Ishikawa (cell line): ENCODE measurements around the gene TNFRSF1A.

Experiments
- CEBPB ChIP-seq: IDR thresholded peaks from 2 replicates; pipeline ENCODE4 v1.6.1; 2012
- CREB1 ChIP-seq: IDR thresholded peaks from 2 replicates; pipeline ENCODE4 v1.6.1; 2012; ENCODE audit warnings: low read depth
- EGR1 ChIP-seq: IDR thresholded peaks from 2 replicates; pipeline ENCODE4 v1.6.1; 2012
- EP300 ChIP-seq: IDR thresholded peaks from 2 replicates; pipeline ENCODE4 v1.6.1; 2012; ENCODE audit warnings: borderline replicate concordance
- FOXM1 ChIP-seq: IDR thresholded peaks from 2 replicates; pipeline ENCODE4 v1.6.1; 2012; ENCODE audit warnings: low read depth, borderline replicate concordance
- NFIC ChIP-seq: IDR thresholded peaks from 2 replicates; pipeline ENCODE4 v1.6.1; 2012
- RAD21 ChIP-seq: IDR thresholded peaks from 2 replicates; pipeline ENCODE4 v1.6.1; 2012; ENCODE audit warnings: low read depth
- TAF1 ChIP-seq: IDR thresholded peaks from 2 replicates; pipeline ENCODE4 v1.6.1; 2012; ENCODE audit warnings: low read depth, mild to moderate bottlenecking
- TCF12 ChIP-seq: IDR thresholded peaks from 2 replicates; pipeline ENCODE4 v1.6.1; 2012; ENCODE audit warnings: low read depth
- TEAD4 ChIP-seq: IDR thresholded peaks from 2 replicates; pipeline ENCODE4 v1.6.1; 2012
- YY1 ChIP-seq: IDR thresholded peaks from 2 replicates; pipeline ENCODE4 v1.6.1; 2012; ENCODE audit warnings: low read depth
- ZBTB7A ChIP-seq: IDR thresholded peaks from 2 replicates; pipeline ENCODE4 v1.6.1; 2012; ENCODE audit warnings: low read depth
- TF ChIP-seq, protein P1 (sequence below): IDR thresholded peaks from 2 replicates; pipeline ENCODE4 v1.6.1; 2012
- TF ChIP-seq, protein P2 (sequence below): IDR thresholded peaks from 2 replicates; pipeline ENCODE4 v1.6.1; 2012
- TF ChIP-seq, protein P3 (sequence below): IDR thresholded peaks from 2 replicates; pipeline ENCODE4 v1.6.1; 2012; ENCODE audit warnings: low read depth, mild to moderate bottlenecking

Gene TNFRSF1A

DNA sequence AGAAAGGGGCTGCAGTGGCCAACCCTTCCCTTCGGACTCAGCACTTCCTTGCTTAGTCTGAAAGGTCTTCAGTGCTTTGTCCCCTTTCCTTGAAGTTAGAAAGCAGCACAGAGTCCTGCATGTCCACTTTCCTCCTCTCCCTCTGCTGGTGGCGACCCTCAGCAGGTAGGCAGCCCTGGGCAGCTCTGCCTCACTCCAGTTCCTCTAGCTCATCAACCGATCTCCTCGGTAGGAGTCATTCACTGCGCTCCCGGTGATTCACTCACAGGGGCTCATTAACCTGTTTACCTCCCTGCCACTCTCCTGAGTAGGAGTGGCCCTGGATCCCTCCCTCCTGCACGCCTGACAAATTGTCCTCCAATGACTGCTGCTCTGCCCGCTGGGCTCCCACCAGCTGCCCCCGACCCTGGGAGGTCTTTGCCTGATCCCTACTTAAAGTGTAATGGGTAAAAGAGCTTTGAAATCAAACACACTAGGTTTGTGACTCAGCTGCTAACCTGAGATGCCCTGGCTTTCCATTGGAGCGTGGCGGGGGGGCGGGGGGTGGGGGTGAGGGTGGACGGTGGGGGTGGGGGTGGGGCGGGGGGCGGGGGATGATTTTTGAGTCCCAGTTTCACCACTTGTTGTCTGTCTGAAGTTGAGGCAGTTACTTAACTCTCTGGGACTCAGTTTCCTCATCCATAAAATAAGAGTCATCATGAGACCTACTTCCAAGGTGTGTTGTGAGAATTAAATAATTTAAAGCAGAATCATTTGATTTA, 29.3 kb upstream of the TNFRSF1A start:
- no peak; the same call in 1 of the 2 replicates for TF ChIP-seq RAD21
- TF ChIP-seq, protein P1, sequence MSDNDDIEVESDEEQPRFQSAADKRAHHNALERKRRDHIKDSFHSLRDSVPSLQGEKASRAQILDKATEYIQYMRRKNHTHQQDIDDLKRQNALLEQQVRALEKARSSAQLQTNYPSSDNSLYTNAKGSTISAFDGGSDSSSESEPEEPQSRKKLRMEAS = peak; percentile 63
- peak; percentile 40; the same call in 1 of the 2 replicates for TF ChIP-seq TAF1
- TF ChIP-seq TEAD4 = peak; percentile 71
- TF ChIP-seq, protein P2, sequence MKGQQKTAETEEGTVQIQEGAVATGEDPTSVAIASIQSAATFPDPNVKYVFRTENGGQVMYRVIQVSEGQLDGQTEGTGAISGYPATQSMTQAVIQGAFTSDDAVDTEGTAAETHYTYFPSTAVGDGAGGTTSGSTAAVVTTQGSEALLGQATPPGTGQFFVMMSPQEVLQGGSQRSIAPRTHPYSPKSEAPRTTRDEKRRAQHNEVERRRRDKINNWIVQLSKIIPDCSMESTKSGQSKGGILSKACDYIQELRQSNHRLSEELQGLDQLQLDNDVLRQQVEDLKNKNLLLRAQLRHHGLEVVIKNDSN = peak; percentile 64
- TF ChIP-seq CEBPB = peak; percentile 56; the same call in 1 of the 2 replicates
- TF ChIP-seq YY1 = peak; percentile 29; the same call in 1 of the 2 replicates
- TF ChIP-seq NFIC = peak; percentile 79
- TF ChIP-seq TCF12 = peak; percentile 96
- TF ChIP-seq FOXM1 = peak; percentile 91
- TF ChIP-seq CREB1 = 0 out of 2 replicates have a peak, but pooled peaks have one; percentile 10
- peak; percentile 93; the same call in 1 of the 2 replicates for TF ChIP-seq EP300
- TF ChIP-seq, protein P3, sequence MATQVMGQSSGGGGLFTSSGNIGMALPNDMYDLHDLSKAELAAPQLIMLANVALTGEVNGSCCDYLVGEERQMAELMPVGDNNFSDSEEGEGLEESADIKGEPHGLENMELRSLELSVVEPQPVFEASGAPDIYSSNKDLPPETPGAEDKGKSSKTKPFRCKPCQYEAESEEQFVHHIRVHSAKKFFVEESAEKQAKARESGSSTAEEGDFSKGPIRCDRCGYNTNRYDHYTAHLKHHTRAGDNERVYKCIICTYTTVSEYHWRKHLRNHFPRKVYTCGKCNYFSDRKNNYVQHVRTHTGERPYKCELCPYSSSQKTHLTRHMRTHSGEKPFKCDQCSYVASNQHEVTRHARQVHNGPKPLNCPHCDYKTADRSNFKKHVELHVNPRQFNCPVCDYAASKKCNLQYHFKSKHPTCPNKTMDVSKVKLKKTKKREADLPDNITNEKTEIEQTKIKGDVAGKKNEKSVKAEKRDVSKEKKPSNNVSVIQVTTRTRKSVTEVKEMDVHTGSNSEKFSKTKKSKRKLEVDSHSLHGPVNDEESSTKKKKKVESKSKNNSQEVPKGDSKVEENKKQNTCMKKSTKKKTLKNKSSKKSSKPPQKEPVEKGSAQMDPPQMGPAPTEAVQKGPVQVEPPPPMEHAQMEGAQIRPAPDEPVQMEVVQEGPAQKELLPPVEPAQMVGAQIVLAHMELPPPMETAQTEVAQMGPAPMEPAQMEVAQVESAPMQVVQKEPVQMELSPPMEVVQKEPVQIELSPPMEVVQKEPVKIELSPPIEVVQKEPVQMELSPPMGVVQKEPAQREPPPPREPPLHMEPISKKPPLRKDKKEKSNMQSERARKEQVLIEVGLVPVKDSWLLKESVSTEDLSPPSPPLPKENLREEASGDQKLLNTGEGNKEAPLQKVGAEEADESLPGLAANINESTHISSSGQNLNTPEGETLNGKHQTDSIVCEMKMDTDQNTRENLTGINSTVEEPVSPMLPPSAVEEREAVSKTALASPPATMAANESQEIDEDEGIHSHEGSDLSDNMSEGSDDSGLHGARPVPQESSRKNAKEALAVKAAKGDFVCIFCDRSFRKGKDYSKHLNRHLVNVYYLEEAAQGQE = no peak
- TF ChIP-seq EGR1 = peak; percentile 35; the same call in 1 of the 2 replicates
- peak; percentile 96 for TF ChIP-seq ZBTB7A

DNA sequence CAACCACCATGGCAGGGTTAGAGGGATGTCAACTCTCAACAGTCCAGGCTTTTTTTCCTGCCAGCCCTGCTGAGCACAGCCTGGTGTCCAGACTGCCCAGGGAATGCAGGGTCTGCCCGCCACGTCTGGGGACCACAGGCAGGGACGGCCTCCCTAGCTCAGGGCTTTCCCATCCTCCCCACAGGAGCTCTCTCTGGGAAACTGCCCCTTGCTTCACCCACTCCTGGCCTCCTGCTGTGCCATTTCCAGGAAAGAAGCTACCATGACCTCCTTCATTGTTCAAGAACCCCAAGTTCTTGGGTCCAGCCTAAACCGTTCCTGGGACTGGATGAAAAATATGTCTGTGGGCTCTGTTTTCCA, 28.7 kb upstream of the TNFRSF1A start:
- TF ChIP-seq CREB1 (no peak), TAF1 (no peak), CEBPB (peak; percentile 45), EGR1 (0 out of 2 replicates have a peak, but pooled peaks have one; percentile 37)

GRCh38 chr12:6369916-6370575, 28.2 kb upstream of the TNFRSF1A start:
- TF ChIP-seq TCF12 (peak; percentile 64; the same call in 1 of the 2 replicates), CEBPB (peak; percentile 69; the same call in 1 of the 2 replicates), EP300 (peak; percentile 34; the same call in 1 of the 2 replicates), YY1 (no peak), CREB1 (no peak), FOXM1 (no peak), EGR1 (no peak), TAF1 (no peak), NFIC (peak; percentile 39; the same call in 1 of the 2 replicates), TEAD4 (no peak), ZBTB7A (no peak), RAD21 (no peak)
- TF ChIP-seq, protein P3 = no peak
- TF ChIP-seq, protein P2 = no peak
- TF ChIP-seq, protein P1 = no peak

- TF ChIP-seq FOXM1 = no peak
- no peak for TF ChIP-seq CEBPB
- TF ChIP-seq, protein P2 = no peak
- no peak for TF ChIP-seq ZBTB7A
- no peak for TF ChIP-seq TEAD4
- no peak for TF ChIP-seq EP300
- TF ChIP-seq TCF12 = no peak
- no peak for TF ChIP-seq EGR1
- TF ChIP-seq, protein P3 = no peak
- TF ChIP-seq NFIC = no peak
- TF ChIP-seq RAD21 = no peak
- TF ChIP-seq, protein P1 = no peak
- TF ChIP-seq TAF1 = no peak
Observed at GRCh38 chr12:6368906-6369525, 27.1 kb upstream of the TNFRSF1A start.
